Neuronal stem cell (in vitro differentiated cells): ENCODE measurements around the gene OSBPL6.

Experiments
- DNase-seq: peaks from one replicate; pipeline ENCODE4 v3.0.0-alpha.2; 2013; ENCODE audit warnings: low spot score
- H2AFZ ChIP-seq: one replicate; pipeline ENCODE4 v1.6.1; 2013; ENCODE audit warnings: mild to moderate bottlenecking, low read length, inconsistent platforms
- H2AK5ac ChIP-seq: 2 replicates; pipeline ENCODE4 v1.6.1; 2013; ENCODE audit warnings: low read depth, mild to moderate bottlenecking, inconsistent platforms, low read length, moderate library complexity, mixed read lengths
- H2BK120ac ChIP-seq: 2 replicates; pipeline ENCODE4 v1.6.1; 2013; ENCODE audit warnings: low read depth, mild to moderate bottlenecking, inconsistent platforms, low read length, moderate library complexity, mixed read lengths
- H2BK12ac ChIP-seq: one replicate; pipeline ENCODE4 v1.6.1; 2013; ENCODE audit warnings: low read length, inconsistent platforms
- H2BK15ac ChIP-seq: 2 replicates; pipeline ENCODE4 v1.6.1; 2013; ENCODE audit warnings: mild to moderate bottlenecking, low read length, inconsistent platforms, mixed read lengths
- H2BK5ac ChIP-seq: one replicate; pipeline ENCODE4 v1.6.1; 2013; ENCODE audit warnings: inconsistent platforms, mild to moderate bottlenecking, low read length, moderate library complexity
- H3K14ac ChIP-seq: one replicate; pipeline ENCODE4 v1.6.1; 2013; ENCODE audit warnings: low read length, inconsistent platforms
- H3K18ac ChIP-seq: 2 replicates; pipeline ENCODE4 v1.6.1; 2013; ENCODE audit warnings: low read length, inconsistent platforms
- H3K23ac ChIP-seq: 2 replicates; pipeline ENCODE4 v1.6.1; 2013; ENCODE audit warnings: low read depth, mild to moderate bottlenecking, mixed read lengths, low read length, inconsistent platforms; ENCODE audit not compliant: poor library complexity
- H3K27ac ChIP-seq: replicated peaks from 3 replicates; pipeline ENCODE4 v1.5.1; 2013; ENCODE audit warnings: low read length, inconsistent platforms
- H3K27me3 ChIP-seq, 3 experiments: 2 replicates each; pipeline ENCODE4 v1.6.1; 2013; ENCODE audit warnings: low read length in 3 of 3, mild to moderate bottlenecking in 2 of 3, inconsistent platforms in 1 of 3, low read depth in 1 of 3, mixed read lengths in 1 of 3, moderate library complexity in 1 of 3; ENCODE audit not compliant: control insufficient read depth in 3 of 3, insufficient read depth in 3 of 3
- H3K36me3 ChIP-seq, 2 donors: replicated peaks in 1 of 2; 2 replicates each; pipeline ENCODE4 v1.6.1; 2013; ENCODE audit warnings: low read length in 2 of 2; ENCODE audit not compliant: control insufficient read depth in 2 of 2, insufficient read depth in 2 of 2
- H3K4ac ChIP-seq: 2 replicates; pipeline ENCODE4 v1.6.1; 2013; ENCODE audit warnings: inconsistent platforms, mild to moderate bottlenecking, low read length, moderate library complexity
- H3K4me1 ChIP-seq, 2 donors: 1 replicate in 1 of 2; 2 replicates in 1 of 2; pipeline ENCODE4 v1.6.1; 2013; ENCODE audit warnings: low read length in 2 of 2, low read depth in 1 of 2; ENCODE audit not compliant: control insufficient read depth in 2 of 2, insufficient read depth in 1 of 2
- H3K4me2 ChIP-seq: one replicate; pipeline ENCODE4 v1.6.1; 2013; ENCODE audit warnings: mild to moderate bottlenecking, low read length, inconsistent platforms; ENCODE audit not compliant: insufficient read depth, poor library complexity, severe bottlenecking
- H3K4me3 ChIP-seq, 2 donors: 2 replicates each; pipeline ENCODE4 v1.5.1; 2013; ENCODE audit warnings: low read length in 2 of 2, mild to moderate bottlenecking in 2 of 2, inconsistent platforms in 1 of 2, moderate library complexity in 1 of 2
- H3K79me1 ChIP-seq: one replicate; pipeline ENCODE4 v1.6.1; 2013; ENCODE audit warnings: low read depth, mild to moderate bottlenecking, inconsistent platforms, low read length, moderate library complexity
- H3K9ac ChIP-seq: one replicate; pipeline ENCODE4 v1.6.1; 2013; ENCODE audit warnings: mild to moderate bottlenecking, low read depth, low read length, inconsistent platforms; ENCODE audit not compliant: poor library complexity
- H3K9me3 ChIP-seq, 2 donors: replicated peaks in 1 of 2; 2 replicates each; pipeline versions ENCODE3 to v1.6.1; 2013; ENCODE audit warnings: low read length in 2 of 2, mild to moderate bottlenecking in 2 of 2, inconsistent platforms in 1 of 2, low read depth in 1 of 2, mixed read lengths in 1 of 2, moderate library complexity in 1 of 2; ENCODE audit not compliant: control insufficient read depth in 2 of 2, insufficient read depth in 1 of 2
- H4K8ac ChIP-seq: one replicate; pipeline ENCODE4 v1.6.1; 2013; ENCODE audit warnings: low read depth, mild to moderate bottlenecking, inconsistent platforms, low read length, moderate library complexity
- H4K91ac ChIP-seq: one replicate; pipeline ENCODE4 v1.6.1; 2013; ENCODE audit warnings: low read length, low read depth, mild to moderate bottlenecking, inconsistent platforms; ENCODE audit not compliant: poor library complexity
- WGBS, 2 donors: extraction: QIAGEN DNeasy Blood & Tissue Kit; methylation state at CpG; one replicate each; pipeline ENCODE4 v1.1.7; 2013; ENCODE audit warnings: missing lambda C conversion rate in 2 of 2, mixed read lengths in 1 of 2; ENCODE audit not compliant: insufficient read length in 2 of 2, insufficient replicate concordance in 1 of 2; ENCODE audit errors: extremely low coverage in 2 of 2; 5-methylcytosine and 5-hydroxymethylcytosine counted together

OSBPL6 gene

DNA sequence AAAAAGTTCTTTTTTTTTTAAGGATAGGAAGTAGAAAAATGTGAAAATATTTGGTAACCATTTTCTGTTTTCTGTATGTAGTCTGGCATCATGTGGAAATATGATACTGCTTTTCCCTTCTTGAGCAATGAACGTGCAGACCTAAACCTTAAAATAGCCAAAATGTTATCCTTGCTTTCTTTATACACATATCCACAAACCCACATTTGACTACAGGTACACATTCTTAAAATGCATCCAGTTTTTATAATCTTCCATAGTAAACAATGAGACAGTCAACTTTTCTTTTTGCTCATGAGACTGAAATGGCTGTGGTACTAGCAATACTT is 90.9 kb downstream of the OSBPL6 start:
- Histone ChIP-seq H3K9me3 (peaks cover 0 to 5% of the 10 kb centered on the region in 2 donors), H3K79me1 (no peaks in the 10 kb centered on the region), H2AK5ac (no peak overlapping the region), H2BK120ac (no peak overlapping the region), H3K4ac (no peak overlapping the region), H3K23ac (no peak overlapping the region), H3K27me3 (no peaks in the 10 kb centered on the region), H2BK15ac (no peak overlapping the region), H2BK5ac (no peak overlapping the region), H2AFZ (no peak overlapping the region), H3K14ac (no peak overlapping the region), H3K36me3 (peaks cover 0 to 3% of the 10 kb centered on the region in 2 donors), H3K4me2 (no peak overlapping the region), H4K91ac (no peak overlapping the region), H3K4me3 (no peak overlapping the region), H3K4me1 (peaks cover 0 to 3% of the 10 kb centered on the region in 2 donors), H3K18ac (no peak overlapping the region), H4K8ac (no peak overlapping the region), H2BK12ac (no peak overlapping the region), H3K9ac (no peak overlapping the region), H3K27ac (no peak overlapping the region)
- no CpG with 5 or more reads among the region's 1 CpG for WGBS, 2 donors
- DNase-seq = no peak

DNA sequence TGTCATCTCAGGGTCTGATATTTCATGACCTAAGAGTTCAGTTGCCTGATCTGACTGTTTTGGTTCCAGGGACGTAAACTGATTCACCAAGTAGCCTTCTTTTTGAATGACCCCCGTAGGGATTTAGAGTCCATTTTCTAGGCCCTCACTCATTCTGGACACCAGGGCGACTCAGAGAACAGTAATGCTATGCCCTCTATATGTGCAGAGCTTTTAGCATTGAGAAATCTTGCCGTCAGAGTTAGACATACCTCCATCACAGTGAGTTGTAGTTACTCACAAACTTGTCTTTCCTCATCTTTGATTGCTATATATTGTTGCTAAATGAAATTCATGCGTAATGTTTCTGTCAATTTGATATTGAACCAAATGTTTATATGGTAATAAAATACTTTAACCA is 92.3 kb downstream of the OSBPL6 start:
- no peak overlapping the region for H3K23ac ChIP-seq
- H3K27me3 ChIP-seq = no peaks in the 10 kb centered on the region
- no CpG with 5 or more reads among the region's 5 CpGs for WGBS, 2 donors
- H4K91ac ChIP-seq = no peak overlapping the region
- H3K79me1 ChIP-seq = no peaks in the 10 kb centered on the region
- H3K14ac ChIP-seq = no peak overlapping the region
- H3K4me3 ChIP-seq = no peak overlapping the region
- no peak overlapping the region for H2BK5ac ChIP-seq
- no peak overlapping the region for H3K4ac ChIP-seq
- peaks cover 0 to 3% of the 10 kb centered on the region in 2 donors for H3K4me1 ChIP-seq
- peaks cover 0 to 3% of the 10 kb centered on the region in 2 donors for H3K36me3 ChIP-seq
- H3K9ac ChIP-seq = no peak overlapping the region
- H3K18ac ChIP-seq = no peak overlapping the region
- DNase-seq = no peak
- no peak overlapping the region for H2AK5ac ChIP-seq
- no peak overlapping the region for H3K4me2 ChIP-seq
- H2BK15ac ChIP-seq = no peak overlapping the region
- H3K27ac ChIP-seq = no peak overlapping the region
- no peak overlapping the region for H2BK12ac ChIP-seq
- H2BK120ac ChIP-seq = no peak overlapping the region
- peaks cover 0 to 8% of the 10 kb centered on the region in 2 donors for H3K9me3 ChIP-seq
- H2AFZ ChIP-seq = no peak overlapping the region
- H4K8ac ChIP-seq = no peak overlapping the region

DNA sequence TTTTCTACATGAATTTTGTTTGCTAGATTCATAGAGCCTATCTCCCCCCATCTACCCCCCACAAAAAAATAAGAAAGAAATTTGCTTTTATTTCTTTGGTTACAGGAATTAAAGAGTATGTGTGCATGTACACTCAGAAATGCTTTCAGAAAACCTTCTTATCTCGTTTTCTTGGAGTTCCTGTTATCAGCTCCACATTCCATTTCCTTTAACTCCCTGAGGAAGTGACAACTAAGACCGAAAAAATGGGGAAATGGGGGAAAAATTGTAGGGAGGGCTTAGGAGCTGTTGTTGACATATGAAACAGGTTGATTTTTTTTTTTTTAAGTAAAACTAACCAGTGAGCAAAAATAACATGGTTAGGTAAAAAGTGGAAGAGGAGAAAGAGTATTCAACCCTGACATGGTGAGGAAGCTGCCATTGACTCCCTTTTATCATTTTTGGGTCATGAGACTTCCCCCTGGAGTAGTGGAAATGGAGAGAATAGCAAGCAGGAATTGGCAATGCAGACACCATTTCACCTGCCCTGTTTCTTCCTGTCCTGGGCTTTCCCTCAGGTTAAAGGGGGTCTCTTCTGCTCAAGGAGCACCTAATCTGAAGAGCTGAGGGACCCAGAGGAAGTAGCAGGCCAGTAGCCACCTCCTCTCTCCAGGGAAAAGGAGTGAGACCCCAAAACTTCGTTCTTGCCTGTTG is 93.5 kb downstream of the OSBPL6 start:
- Histone ChIP-seq H4K8ac (no peak overlapping the region), H3K23ac (no peak overlapping the region), H2AFZ (no peak overlapping the region), H3K4me2 (no peak overlapping the region), H3K36me3 (peaks cover 0 to 3% of the 10 kb centered on the region in 2 donors), H2BK5ac (no peak overlapping the region), H3K4me1 (no peaks in the 10 kb centered on the region), H2BK12ac (no peak overlapping the region), H3K9ac (no peak overlapping the region), H3K4me3 (no peak overlapping the region), H2BK120ac (no peak overlapping the region), H3K9me3 (peaks cover 0 to 8% of the 10 kb centered on the region in 2 donors), H3K18ac (no peak overlapping the region), H3K14ac (no peak overlapping the region), H3K79me1 (no peaks in the 10 kb centered on the region), H3K27ac (no peak overlapping the region), H2BK15ac (no peak overlapping the region), H3K27me3 (no peaks in the 10 kb centered on the region), H3K4ac (no peak overlapping the region), H4K91ac (no peak overlapping the region), H2AK5ac (no peak overlapping the region)
- WGBS, 2 donors = no CpG with 5 or more reads among the region's 3 CpGs
- no peak for DNase-seq

DNA sequence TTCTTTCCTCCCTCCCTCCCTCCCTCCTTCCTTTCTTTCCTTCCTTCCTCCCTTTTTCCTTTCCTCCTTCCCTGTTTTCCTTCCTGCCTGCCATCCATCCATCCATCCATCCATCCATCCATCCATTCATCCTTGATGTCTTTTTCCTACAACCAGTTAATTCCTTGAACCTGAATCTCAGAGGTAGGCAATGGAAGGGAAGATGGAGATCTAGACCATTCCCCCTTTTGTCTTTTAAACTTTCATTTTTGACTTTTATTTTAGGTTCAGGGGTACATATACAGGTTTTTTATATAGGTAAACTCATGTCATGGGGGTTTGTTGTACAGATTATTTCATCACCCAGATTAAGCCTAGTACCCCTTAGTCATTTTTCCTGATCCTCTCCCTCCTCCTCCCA is 97.4 kb downstream of the OSBPL6 start:
- no peak overlapping the region for H3K18ac ChIP-seq
- H2BK5ac ChIP-seq = no peak overlapping the region
- H3K4me1 ChIP-seq = no peaks in the 10 kb centered on the region

More for the DNA sequence above, 97.4 kb downstream of the OSBPL6 start:
- no peak overlapping the region for H4K8ac ChIP-seq
- no peak overlapping the region for H3K4ac ChIP-seq
- no peaks in the 10 kb centered on the region for H3K79me1 ChIP-seq
- H4K91ac ChIP-seq = no peak overlapping the region
- H2AFZ ChIP-seq = no peak overlapping the region
- H3K4me3 ChIP-seq = no peak overlapping the region
- H2AK5ac ChIP-seq = no peak overlapping the region
- no peak overlapping the region for H3K14ac ChIP-seq
- peaks cover 0 to 8% of the 10 kb centered on the region in 2 donors for H3K9me3 ChIP-seq
- no peaks in the 10 kb centered on the region for H3K36me3 ChIP-seq
- no peak overlapping the region for H2BK15ac ChIP-seq
- no peaks in the 10 kb centered on the region for H3K27me3 ChIP-seq
- H3K27ac ChIP-seq = no peak overlapping the region
- H3K4me2 ChIP-seq = no peak overlapping the region
- H2BK12ac ChIP-seq = no peak overlapping the region
- H3K9ac ChIP-seq = no peak overlapping the region
- H2BK120ac ChIP-seq = no peak overlapping the region
- H3K23ac ChIP-seq = no peak overlapping the region
- DNase-seq = no peak
